ENCODE data around the gene SDHC.
"Not testable (repeated sequence)": the region's sequence is repeated elsewhere in the genome, so short reads cannot be mapped to it uniquely, and the experiment has no call there.

The SDHC gene

DNA sequence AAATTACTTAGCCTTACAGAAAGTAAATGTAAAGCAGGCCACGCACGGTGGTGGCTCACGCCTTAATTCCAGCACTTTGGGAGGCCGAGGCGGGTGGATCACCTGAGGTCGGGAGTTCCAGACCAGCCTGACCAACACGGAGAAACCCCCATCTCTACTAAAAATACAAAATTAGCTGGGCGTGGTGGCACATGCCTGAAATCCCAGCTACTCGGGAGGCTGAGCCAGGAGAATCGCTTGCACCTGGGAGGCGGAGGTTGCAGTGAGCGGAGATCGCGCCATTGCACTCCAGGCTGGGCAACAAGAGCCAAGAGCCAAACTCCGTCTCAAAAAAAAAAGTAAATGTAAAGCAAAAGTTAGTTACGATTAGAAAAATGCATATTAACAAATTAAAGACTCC, 75.0 kb downstream of the SDHC start:
- not testable (repeated sequence) for DNase-seq

GRCh38 chr1:161389691-161390558, 75.7 kb downstream of the SDHC start:
- peak; percentile 97 for DNase-seq

- DNase-seq = peak; percentile 63
Measured at GRCh38 chr1:161390559-161390858, 76.3 kb downstream of the SDHC start.

- not testable (repeated sequence) for DNase-seq
Measured at GRCh38 chr1:161391136-161391535, 77.0 kb downstream of the SDHC start.

DNA sequence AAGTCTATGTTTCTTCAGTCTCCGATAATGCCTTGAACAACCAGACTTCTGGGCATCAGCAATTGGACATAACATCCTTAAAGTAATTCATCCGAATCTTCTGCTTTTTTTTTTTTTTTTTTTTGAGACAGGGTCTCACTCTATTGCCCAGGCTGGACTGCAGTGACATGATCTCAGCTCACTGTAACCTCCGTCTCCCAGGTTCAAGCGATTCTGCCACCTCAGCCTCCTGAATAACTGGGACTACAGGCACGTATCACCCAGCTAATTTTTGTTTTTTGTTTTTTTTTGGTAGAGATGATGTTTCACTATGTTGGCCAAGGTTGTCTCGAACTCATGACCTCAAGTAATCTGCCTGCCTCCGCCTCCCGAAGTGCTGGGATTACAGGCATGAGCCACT, 77.4 kb downstream of the SDHC start:
- DNase-seq = no peak

DNA sequence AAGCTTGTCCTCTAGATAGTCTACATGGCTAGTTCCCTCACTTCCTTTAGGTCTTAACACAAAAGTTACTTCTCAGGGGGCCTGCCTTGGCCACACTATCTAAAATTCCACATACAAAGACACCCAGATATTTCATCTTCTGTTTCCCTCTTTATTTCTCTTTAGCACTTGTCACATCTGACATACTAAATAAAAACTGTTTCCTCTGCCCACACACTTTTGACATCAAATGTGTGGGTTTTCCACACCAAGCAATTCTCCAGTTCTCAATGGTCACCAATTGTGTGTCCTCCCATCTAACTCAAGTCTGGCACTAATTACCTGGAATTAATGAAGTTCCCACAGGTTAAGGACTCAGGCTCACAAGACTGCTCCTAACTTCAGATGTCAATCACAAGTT, 79.0 kb downstream of the SDHC start:
- no peak for DNase-seq

GRCh38 chr1:161397038-161397437, 82.9 kb downstream of the SDHC start:
- not testable (repeated sequence) for DNase-seq

- DNase-seq = no peak
Measured at GRCh38 chr1:161398900-161399256, 84.7 kb downstream of the SDHC start.

DNA sequence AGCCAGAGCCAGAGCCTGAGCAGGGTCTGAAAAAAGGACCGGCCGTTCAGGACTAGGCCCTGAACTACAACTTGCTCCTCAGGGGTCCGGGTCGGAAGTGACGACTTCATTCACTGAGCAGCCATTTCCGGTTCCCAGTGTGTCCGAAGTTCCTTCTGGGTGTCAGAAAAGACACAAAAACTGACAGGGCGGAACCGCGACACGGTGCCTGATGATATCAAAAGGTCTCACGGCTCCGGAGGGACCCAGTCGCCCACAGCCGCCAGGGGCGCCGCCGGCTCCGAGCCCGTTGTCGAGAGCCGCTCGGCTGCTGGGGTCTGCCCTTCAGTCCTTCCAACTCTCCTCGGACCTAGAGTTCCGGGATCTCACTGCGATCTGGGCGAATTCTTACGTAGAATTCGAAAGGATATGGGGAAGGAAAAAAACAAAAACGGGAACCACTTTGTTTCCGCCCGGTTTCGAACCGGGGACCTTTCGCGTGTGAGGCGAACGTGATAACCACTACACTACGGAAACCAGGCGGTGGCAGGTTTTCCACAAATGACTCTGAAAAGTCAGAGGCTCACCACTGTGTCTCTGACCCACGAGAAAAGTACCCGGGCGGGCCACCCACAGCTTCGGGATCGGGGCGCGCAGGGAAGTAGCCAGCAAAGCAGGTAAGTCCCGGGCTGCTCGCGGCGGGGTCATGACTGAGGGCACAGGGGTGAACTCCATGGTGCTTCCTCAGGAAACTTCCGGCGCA, 85.2 kb downstream of the SDHC start:
- peak; percentile 100 for DNase-seq

GRCh38 chr1:161402446-161402845, 88.3 kb downstream of the SDHC start:
- DNase-seq = no peak

- no peak for DNase-seq
Measured at GRCh38 chr1:161404051-161404597, 89.9 kb downstream of the SDHC start.

DNA sequence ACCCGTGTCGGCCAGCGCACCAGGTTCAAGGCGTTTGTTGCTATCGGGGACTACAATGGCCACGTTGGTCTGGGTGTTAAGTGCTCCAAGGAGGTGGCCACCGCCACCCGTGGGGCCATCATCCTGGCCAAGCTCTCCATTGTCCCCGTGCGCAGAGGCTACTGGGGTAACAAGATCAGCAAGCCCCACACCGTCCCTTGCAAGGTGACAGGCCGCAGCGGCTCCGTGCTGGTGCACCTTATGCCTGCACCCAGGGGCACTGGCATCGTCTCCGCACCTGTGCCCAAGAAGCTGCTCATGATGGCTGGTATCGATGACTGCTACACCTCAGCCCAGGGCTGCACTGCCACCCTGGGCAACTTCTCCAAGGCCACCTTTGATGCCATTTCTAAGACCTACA, 92.4 kb downstream of the SDHC start:
- not testable (repeated sequence) for DNase-seq

- no peak for DNase-seq
Measured at GRCh38 chr1:161407451-161407985, 93.3 kb downstream of the SDHC start.

GRCh38 chr1:161408429-161409052, 94.4 kb downstream of the SDHC start:
- no peak for DNase-seq

DNA sequence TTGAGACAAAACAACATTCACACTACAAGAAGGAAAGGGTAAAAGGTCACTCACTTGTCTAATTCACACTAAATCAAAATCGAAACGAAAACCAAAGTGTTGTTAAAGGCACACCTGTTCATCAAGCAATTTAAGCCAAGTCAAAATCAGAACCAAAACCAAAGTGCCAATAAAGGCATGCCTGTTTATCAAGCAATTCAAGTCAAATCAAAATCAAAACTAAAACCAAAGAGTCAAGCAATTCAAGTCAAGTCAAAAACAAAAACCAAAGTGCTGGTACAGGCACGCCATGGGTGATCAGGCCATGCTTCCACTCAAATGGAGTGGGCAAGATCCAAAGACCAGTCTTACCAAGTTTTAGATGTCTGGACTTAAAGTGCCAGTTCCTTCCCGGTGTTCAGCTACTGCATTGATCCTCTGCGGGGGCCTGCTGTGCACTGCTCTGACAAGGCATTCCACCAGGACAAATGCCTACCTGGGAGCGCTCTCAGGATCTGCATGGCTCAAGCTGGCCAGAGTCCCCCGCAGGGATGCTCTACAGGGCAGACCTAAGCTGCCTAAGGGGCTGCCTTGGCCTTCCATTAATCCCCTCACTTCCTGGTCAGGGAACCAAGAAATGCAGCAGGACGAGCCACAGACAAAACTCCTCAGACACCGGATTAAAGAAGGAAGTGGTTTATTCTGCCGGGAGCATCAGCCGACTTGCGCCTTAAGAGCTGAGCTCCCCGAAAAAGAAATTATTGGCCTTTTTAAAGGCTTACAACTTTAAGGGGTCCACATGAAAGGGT, 95.9 kb downstream of the SDHC start:
- DNase-seq = not testable (repeated sequence)

DNA sequence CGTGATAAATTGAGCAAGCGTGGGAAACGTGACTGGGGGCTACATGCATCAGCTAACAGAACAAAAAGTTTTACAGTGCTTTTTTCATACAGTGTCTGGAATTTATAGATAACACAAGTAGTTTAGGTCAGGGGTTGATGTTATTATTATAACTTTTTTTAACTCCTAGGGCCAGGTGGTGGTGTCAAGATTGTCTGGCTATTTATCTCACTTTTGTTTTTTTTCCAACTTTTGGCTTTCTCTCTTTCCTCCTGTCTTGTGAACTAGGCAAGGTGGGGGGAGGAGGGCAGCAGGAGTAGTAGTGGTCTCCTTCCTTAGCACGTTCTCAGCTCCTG, 96.4 kb downstream of the SDHC start:
- DNase-seq = peak; percentile 36

Data from OCI-M1 (cell line).